K562 (cell line): ENCODE measurements around the gene TUBA1B. TPM values are rescaled to one million over a fixed set of nuclear protein-coding genes. Genes with fewer than 3 reads are reported as not detected.

ENCODE experiments used
- ARID2 ChIP-seq: fragments of 450-650 bp; IDR thresholded peaks from 2 replicates; pipeline ENCODE4 v1.6.1; 2017; ENCODE audit warnings: antibody characterized with exemption, mild to moderate bottlenecking
- CBFA2T3 ChIP-seq: fragments of 450-650 bp; IDR thresholded peaks from 2 replicates; pipeline ENCODE4 v1.6.1; 2017
- CHCHD3 ChIP-seq: fragments of 250-450 bp; sonication (Bioruptor Pico); IDR thresholded peaks from 2 replicates; pipeline ENCODE4 v2.1.2; 2022; ENCODE audit warnings: mild to moderate bottlenecking
- CHD1 ChIP-seq: fragments of 200-600 bp; sonication (generic); IDR thresholded peaks from one replicate; pipeline ENCODE4 v1.6.1; 2012; ENCODE audit warnings: mild to moderate bottlenecking, moderate library complexity, low read length, inconsistent platforms
- HOXB6 ChIP-seq: fragments of 250-450 bp; sonication (Bioruptor Pico); IDR thresholded peaks from 2 replicates; pipeline ENCODE4 v1.5.1; 2022; ENCODE audit warnings: mild to moderate bottlenecking, borderline replicate concordance
- MIER1 ChIP-seq: fragments of 450-650 bp; IDR thresholded peaks from 2 replicates; pipeline ENCODE4 v1.6.1; 2016; ENCODE audit warnings: antibody characterized with exemption, mild to moderate bottlenecking, low read depth
- NCOA6 ChIP-seq: fragments of 450-650 bp; IDR thresholded peaks from 2 replicates; pipeline ENCODE4 v1.6.1; 2017; ENCODE audit warnings: mild to moderate bottlenecking
- PML ChIP-seq: IDR thresholded peaks from 2 replicates; pipeline ENCODE4 v1.6.1; 2012; ENCODE audit warnings: low read length, inconsistent platforms
- SNIP1 ChIP-seq: fragments of 450-650 bp; IDR thresholded peaks from 2 replicates; pipeline ENCODE4 v1.7.1; 2017; ENCODE audit warnings: low read depth, mild to moderate bottlenecking
- ZBTB8A ChIP-seq: fragments of 450-650 bp; IDR thresholded peaks from 2 replicates; pipeline ENCODE4 v1.6.1; 2018; ENCODE audit warnings: mild to moderate bottlenecking, moderate library complexity; ENCODE audit not compliant: partially characterized antibody
- ZEB2 ChIP-seq: fragments of 450-650 bp; IDR thresholded peaks from 2 replicates; pipeline ENCODE4 v1.6.1; 2016
- ZNF445 ChIP-seq: fragments of 250-450 bp; sonication (Bioruptor Pico); IDR thresholded peaks from 2 replicates; pipeline ENCODE4 v1.4.0; 2020; ENCODE audit warnings: low read depth, mild to moderate bottlenecking, moderate library complexity
- ZNF717 ChIP-seq: fragments of 250-450 bp; sonication (Bioruptor Pico); IDR thresholded peaks from 2 replicates; pipeline ENCODE4 v1.5.0; 2021
- polyA plus RNA-seq, 8 experiments: library from polyadenylated mRNA; depleted of rRNA in 4 of 8; stranded (reverse) in 5 of 8; unstranded in 3 of 8; fragments of >200 nt; fragmentation: Nextera tagmentation in 2 of 8; fragmentation: Illumina TruSeq in 1 of 8; extraction: Ambion mirVana in 2 of 8; extraction: Trizol in 1 of 8; gene quantifications; 2 replicates each; pipeline versions ENCODE4 v1.2.1 to v1.2.3, GENCODE V29; 2011 to 2014; ENCODE audit warnings: inconsistent platforms in 1 of 8, missing spikeins in 1 of 8
- total RNA-seq, 7 experiments: library from RNA; depleted of rRNA in 6 of 7; stranded (reverse); fragments of >200 nt in 6 of 7; fragmentation: Illumina TruSeq in 2 of 7; extraction: Trizol in 2 of 7; gene quantifications; 2 replicates each; pipeline versions ENCODE4 v1.2.1 to v1.2.3, GENCODE V29; 2011 to 2021; ENCODE audit warnings: low replicate concordance in 1 of 7
- TF ChIP-seq, protein P1 (sequence below): fragments of 450-650 bp; formaldehyde crosslinking; IDR thresholded peaks from 2 replicates; pipeline ENCODE4 v1.4.0; 2022; ENCODE audit warnings: missing genetic modification characterization
- TF ChIP-seq, protein P2 (sequence below): sonication (generic); formaldehyde crosslinking; IDR thresholded peaks from 2 replicates; pipeline ENCODE4 v1.8.1; 2023; ENCODE audit warnings: mild to moderate bottlenecking, missing genetic modification reagents
- TF ChIP-seq, protein P3 (sequence below), 3 experiments: IDR thresholded peaks in 2 of 3; conservative IDR thresholded peaks in 1 of 3; 2 replicates each; pipeline ENCODE4 v1.5.1; 2011 to 2012; ENCODE audit warnings: low read length in 3 of 3, mild to moderate bottlenecking in 3 of 3, control low read depth in 2 of 3, improper control_type of control experiment in 1 of 3, inconsistent platforms in 1 of 3, low read depth in 1 of 3, mixed read lengths in 1 of 3, moderate library complexity in 1 of 3; ENCODE audit not compliant: insufficient read depth in 2 of 3
- TF ChIP-seq, protein P4 (sequence below): fragments of 250-450 bp; sonication (Bioruptor Pico); IDR thresholded peaks from 2 replicates; pipeline ENCODE4 v1.5.0; 2021; ENCODE audit warnings: mild to moderate bottlenecking, borderline replicate concordance
- TF ChIP-seq, protein P5 (sequence below): fragments of 250-450 bp; sonication (Bioruptor Pico); IDR thresholded peaks from 2 replicates; pipeline ENCODE4 v1.8.0; 2022; ENCODE audit warnings: inconsistent platforms

Gene TUBA1B
- total and polyA plus RNA-seq, 9 of the 15 experiments (the other 6 are each of a cell fraction or from before 2014, with no cell fraction given): 2,189 to 4,624 (median 2,628) TPM

DNA sequence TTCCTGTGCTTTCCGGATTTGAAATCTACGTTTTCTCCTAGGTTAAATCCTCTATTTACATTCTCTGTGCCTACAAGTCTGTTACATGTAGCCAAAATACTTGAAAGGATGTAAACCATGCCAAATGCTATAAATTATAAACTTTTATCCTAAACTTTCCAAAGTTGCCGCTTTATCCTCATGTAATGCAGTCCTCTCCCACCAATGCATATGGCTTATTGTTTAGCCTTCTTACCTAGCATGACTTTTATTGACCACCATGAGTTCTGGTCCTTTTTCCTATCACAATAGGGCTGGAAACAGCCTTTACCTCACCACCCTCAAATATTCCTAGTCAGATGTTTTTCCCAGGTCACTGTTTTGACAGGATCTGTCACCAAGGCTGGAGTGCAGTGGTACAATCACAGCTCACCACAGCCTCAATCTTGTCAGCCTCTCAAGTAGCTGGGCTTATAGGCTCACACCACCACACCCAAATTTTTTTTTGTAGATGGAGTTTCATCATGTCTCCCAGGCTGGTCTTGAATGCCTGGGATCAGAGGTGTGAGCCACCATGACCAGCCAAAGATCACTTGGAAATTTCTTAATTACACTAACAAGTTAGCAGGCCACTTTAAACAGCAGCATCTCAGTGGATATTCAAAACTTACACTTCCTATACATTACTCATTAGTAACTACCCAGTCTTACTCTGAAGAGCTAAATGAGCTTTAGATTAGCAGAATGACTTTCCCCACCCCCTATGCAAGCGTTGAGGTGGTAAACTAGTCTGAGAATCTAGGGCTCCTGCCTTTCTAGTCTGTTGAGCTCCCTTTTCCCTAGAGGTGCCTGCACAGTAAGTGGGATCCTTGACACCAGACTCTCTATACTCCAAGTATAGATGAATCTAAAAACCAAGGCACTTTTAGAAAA, 4.1 kb downstream of the TUBA1B start (continued):
- TF ChIP-seq, protein P1, sequence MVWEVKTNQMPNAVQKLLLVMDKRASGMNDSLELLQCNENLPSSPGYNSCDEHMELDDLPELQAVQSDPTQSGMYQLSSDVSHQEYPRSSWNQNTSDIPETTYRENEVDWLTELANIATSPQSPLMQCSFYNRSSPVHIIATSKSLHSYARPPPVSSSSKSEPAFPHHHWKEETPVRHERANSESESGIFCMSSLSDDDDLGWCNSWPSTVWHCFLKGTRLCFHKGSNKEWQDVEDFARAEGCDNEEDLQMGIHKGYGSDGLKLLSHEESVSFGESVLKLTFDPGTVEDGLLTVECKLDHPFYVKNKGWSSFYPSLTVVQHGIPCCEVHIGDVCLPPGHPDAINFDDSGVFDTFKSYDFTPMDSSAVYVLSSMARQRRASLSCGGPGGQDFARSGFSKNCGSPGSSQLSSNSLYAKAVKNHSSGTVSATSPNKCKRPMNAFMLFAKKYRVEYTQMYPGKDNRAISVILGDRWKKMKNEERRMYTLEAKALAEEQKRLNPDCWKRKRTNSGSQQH (CRISPR knock-in tag): peak; percentile 97
- TF ChIP-seq CHCHD3 (CRISPR knock-in tag) (no peak), NCOA6 (no peak), ZNF717 (no peak), ZBTB8A (no peak), ZEB2 (no peak), PML (no peak; the same call in none of the 2 replicates), SNIP1 (no peak), HOXB6 (CRISPR knock-in tag) (peak; percentile 72; the same call in 1 of the 2 replicates), MIER1 (no peak), ARID2 (no peak), CBFA2T3 (no peak), CHD1 (no peak), ZNF445 (peak; percentile 55; the same call in 1 of the 2 replicates)
- TF ChIP-seq, protein P2, sequence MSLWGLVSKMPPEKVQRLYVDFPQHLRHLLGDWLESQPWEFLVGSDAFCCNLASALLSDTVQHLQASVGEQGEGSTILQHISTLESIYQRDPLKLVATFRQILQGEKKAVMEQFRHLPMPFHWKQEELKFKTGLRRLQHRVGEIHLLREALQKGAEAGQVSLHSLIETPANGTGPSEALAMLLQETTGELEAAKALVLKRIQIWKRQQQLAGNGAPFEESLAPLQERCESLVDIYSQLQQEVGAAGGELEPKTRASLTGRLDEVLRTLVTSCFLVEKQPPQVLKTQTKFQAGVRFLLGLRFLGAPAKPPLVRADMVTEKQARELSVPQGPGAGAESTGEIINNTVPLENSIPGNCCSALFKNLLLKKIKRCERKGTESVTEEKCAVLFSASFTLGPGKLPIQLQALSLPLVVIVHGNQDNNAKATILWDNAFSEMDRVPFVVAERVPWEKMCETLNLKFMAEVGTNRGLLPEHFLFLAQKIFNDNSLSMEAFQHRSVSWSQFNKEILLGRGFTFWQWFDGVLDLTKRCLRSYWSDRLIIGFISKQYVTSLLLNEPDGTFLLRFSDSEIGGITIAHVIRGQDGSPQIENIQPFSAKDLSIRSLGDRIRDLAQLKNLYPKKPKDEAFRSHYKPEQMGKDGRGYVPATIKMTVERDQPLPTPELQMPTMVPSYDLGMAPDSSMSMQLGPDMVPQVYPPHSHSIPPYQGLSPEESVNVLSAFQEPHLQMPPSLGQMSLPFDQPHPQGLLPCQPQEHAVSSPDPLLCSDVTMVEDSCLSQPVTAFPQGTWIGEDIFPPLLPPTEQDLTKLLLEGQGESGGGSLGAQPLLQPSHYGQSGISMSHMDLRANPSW (CRISPR knock-in tag): no peak
- TF ChIP-seq, protein P3, sequence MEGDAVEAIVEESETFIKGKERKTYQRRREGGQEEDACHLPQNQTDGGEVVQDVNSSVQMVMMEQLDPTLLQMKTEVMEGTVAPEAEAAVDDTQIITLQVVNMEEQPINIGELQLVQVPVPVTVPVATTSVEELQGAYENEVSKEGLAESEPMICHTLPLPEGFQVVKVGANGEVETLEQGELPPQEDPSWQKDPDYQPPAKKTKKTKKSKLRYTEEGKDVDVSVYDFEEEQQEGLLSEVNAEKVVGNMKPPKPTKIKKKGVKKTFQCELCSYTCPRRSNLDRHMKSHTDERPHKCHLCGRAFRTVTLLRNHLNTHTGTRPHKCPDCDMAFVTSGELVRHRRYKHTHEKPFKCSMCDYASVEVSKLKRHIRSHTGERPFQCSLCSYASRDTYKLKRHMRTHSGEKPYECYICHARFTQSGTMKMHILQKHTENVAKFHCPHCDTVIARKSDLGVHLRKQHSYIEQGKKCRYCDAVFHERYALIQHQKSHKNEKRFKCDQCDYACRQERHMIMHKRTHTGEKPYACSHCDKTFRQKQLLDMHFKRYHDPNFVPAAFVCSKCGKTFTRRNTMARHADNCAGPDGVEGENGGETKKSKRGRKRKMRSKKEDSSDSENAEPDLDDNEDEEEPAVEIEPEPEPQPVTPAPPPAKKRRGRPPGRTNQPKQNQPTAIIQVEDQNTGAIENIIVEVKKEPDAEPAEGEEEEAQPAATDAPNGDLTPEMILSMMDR (IDR thresholded peaks at IDR 0.05 in 2 of 3, conservative IDR thresholded peaks at IDR 0.05 in 1 of 3; ENCODE audit: insufficient read depth in 2 of 3, low read depth in 1 of 3, low read length in 3 of 3): no peak
- TF ChIP-seq, protein P4, sequence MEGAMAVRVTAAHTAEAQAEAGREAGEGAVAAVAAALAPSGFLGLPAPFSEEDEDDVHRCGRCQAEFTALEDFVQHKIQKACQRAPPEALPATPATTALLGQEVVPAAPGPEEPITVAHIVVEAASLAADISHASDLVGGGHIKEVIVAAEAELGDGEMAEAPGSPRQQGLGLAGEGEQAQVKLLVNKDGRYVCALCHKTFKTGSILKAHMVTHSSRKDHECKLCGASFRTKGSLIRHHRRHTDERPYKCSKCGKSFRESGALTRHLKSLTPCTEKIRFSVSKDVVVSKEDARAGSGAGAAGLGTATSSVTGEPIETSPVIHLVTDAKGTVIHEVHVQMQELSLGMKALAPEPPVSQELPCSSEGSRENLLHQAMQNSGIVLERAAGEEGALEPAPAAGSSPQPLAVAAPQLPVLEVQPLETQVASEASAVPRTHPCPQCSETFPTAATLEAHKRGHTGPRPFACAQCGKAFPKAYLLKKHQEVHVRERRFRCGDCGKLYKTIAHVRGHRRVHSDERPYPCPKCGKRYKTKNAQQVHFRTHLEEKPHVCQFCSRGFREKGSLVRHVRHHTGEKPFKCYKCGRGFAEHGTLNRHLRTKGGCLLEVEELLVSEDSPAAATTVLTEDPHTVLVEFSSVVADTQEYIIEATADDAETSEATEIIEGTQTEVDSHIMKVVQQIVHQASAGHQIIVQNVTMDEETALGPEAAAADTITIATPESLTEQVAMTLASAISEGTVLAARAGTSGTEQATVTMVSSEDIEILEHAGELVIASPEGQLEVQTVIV (CRISPR knock-in tag): peak; percentile 24; the same call in 1 of the 2 replicates
- TF ChIP-seq, protein P5, sequence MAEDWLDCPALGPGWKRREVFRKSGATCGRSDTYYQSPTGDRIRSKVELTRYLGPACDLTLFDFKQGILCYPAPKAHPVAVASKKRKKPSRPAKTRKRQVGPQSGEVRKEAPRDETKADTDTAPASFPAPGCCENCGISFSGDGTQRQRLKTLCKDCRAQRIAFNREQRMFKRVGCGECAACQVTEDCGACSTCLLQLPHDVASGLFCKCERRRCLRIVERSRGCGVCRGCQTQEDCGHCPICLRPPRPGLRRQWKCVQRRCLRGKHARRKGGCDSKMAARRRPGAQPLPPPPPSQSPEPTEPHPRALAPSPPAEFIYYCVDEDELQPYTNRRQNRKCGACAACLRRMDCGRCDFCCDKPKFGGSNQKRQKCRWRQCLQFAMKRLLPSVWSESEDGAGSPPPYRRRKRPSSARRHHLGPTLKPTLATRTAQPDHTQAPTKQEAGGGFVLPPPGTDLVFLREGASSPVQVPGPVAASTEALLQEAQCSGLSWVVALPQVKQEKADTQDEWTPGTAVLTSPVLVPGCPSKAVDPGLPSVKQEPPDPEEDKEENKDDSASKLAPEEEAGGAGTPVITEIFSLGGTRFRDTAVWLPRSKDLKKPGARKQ (CRISPR knock-in tag): no peak
